Smooth muscle cell (in vitro differentiated cells): ENCODE results near the gene FNBP1. TPM values are rescaled to one million over a fixed set of nuclear protein-coding genes. Genes with fewer than 3 reads are reported as not detected.
A peak's percentile ranks its signal among the peaks of the same experiment; 100 is the strongest.

Experiments used
- DNase-seq: peaks from one replicate; lab custom pipeline; 2025; ENCODE audit not compliant: unreplicated experiment; lab: John Stamatoyannopoulos, UW
- H2AFZ ChIP-seq: fragments of 200-600 bp; sonication (generic); 2 replicates; pipeline ENCODE4 v1.6.0; 2016; ENCODE audit warnings: antibody characterized with exemption, low read depth, mild to moderate bottlenecking
- H3F3A ChIP-seq: fragments of 200-600 bp; sonication (generic); 2 replicates; pipeline ENCODE4 v1.6.0; 2017; ENCODE audit warnings: antibody characterized with exemption, low read depth
- H3K27ac ChIP-seq: fragments of 200-600 bp; sonication (generic); 2 replicates; pipeline ENCODE4 v1.5.1; 2016; ENCODE audit warnings: low read depth, mild to moderate bottlenecking
- H3K27me3 ChIP-seq: fragments of 200-600 bp; sonication (generic); 2 replicates; pipeline ENCODE4 v1.6.1; 2016; ENCODE audit warnings: low read depth, mild to moderate bottlenecking
- H3K36me3 ChIP-seq: fragments of 200-600 bp; sonication (generic); 2 replicates; pipeline ENCODE4 v1.5.1; 2016; ENCODE audit warnings: low read depth
- H3K4me1 ChIP-seq: fragments of 200-600 bp; sonication (generic); 2 replicates; pipeline ENCODE4 v1.5.1; 2016; ENCODE audit warnings: low read depth
- H3K4me2 ChIP-seq: fragments of 200-600 bp; sonication (generic); 2 replicates; pipeline ENCODE4 v1.6.0; 2016; ENCODE audit warnings: mild to moderate bottlenecking
- H3K4me3 ChIP-seq: fragments of 200-600 bp; sonication (generic); 2 replicates; pipeline ENCODE4 v1.5.1; 2016; ENCODE audit warnings: mild to moderate bottlenecking
- H3K79me2 ChIP-seq: fragments of 200-600 bp; sonication (generic); 2 replicates; pipeline ENCODE4 v1.6.0; 2016; ENCODE audit warnings: low read depth, mild to moderate bottlenecking
- H3K9ac ChIP-seq: fragments of 200-600 bp; sonication (generic); 2 replicates; pipeline ENCODE4 v1.6.0; 2016; ENCODE audit warnings: low read depth
- H3K9me3 ChIP-seq: fragments of 200-600 bp; sonication (generic); replicated peaks from 2 replicates; pipeline ENCODE4 v1.5.1; 2016; ENCODE audit warnings: low read depth
- H4K20me1 ChIP-seq: fragments of 200-600 bp; sonication (generic); 2 replicates; pipeline ENCODE4 v1.6.0; 2016; ENCODE audit warnings: low read depth
- WGBS: methylation state at CpG from one replicate; pipeline ENCODE4 v1.1.7; 2016; ENCODE audit warnings: low lambda C conversion rate; 5-methylcytosine and 5-hydroxymethylcytosine counted together
- polyA plus RNA-seq: library from polyadenylated mRNA; unstranded; fragments of >200 nt; fragmentation: Nextera tagmentation; extraction: Ambion mirVana; gene quantifications from 2 replicates; pipeline ENCODE4 v1.2.1, GENCODE V29; 2016
- total RNA-seq: library from RNA; depleted of rRNA; stranded (reverse); fragments of >200 nt; gene quantifications from 2 replicates; pipeline ENCODE4 v1.2.3, GENCODE V29; 2014
- TF ChIP-seq, protein P1 (sequence below): fragments of 200-600 bp; sonication (generic); IDR thresholded peaks from 2 replicates; pipeline ENCODE4 v1.5.1; 2017; ENCODE audit warnings: borderline replicate concordance, mild to moderate bottlenecking, antibody characterized with exemption; ENCODE audit not compliant: insufficient read depth, poor library complexity, severe bottlenecking

Gene FNBP1
- total and polyA plus RNA-seq, 2 experiments from 2014 or later: 17.1 to 17.2 TPM

DNA sequence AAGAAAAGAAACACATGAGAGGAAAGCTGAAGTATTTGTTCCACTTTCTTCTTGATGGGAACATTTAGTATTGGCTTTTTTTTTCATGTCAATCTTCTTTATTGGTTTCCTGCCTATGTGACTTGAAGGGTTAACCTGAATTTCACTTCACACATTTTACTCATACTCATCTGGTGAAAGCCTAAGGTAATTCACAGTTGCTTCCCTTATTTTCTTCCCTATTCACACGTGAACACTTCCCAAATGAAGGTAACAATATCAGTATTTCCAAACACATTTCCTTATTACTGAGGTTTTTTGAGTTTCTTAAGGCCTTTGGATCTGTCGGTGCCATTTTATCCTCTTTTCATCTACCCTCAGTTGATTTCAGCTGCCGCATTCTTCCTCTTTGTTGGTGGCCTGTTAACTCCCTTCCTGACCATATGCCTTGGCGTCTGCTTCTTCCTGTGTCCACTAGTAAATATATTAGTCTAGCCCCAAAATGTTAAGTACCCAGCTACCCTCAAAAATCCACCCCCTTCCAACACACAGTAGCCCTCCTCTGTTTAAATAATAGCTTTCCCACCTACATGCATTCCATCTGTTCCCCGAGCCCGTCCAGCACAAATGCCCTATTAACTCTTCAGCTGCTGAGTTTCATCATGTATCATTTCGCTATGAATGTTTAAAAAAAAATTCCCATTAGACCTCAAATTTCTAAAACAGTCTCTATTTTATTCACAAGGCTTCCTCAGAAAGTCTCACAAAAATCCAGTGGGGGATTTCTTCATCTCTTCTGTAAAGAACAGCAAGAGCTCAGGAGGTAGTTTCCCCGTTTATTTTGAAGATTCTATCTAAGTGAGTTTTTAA, 110.5 kb downstream of the FNBP1 start:
- Histone ChIP-seq H2AFZ (peak overlapping the region; percentile 13), H3K36me3 (no peaks in the 10 kb centered on the region), H3K9ac (no peak overlapping the region), H3K4me2 (peak overlapping the region; percentile 72), H3K79me2 (no peaks in the 10 kb centered on the region), H3K9me3 (no peaks in the 10 kb centered on the region), H3K4me3 (no peak overlapping the region), H3F3A (peaks cover 10% of the 10 kb centered on the region), H4K20me1 (no peaks in the 10 kb centered on the region), H3K27ac (peak overlapping the region; percentile 72), H3K4me1 (peaks cover 25% of the 10 kb centered on the region), H3K27me3 (no peaks in the 10 kb centered on the region)
- 34% methylated on average over 8 of the region's 8 CpGs for WGBS
- DNase-seq: no peak
- TF ChIP-seq, protein P1, sequence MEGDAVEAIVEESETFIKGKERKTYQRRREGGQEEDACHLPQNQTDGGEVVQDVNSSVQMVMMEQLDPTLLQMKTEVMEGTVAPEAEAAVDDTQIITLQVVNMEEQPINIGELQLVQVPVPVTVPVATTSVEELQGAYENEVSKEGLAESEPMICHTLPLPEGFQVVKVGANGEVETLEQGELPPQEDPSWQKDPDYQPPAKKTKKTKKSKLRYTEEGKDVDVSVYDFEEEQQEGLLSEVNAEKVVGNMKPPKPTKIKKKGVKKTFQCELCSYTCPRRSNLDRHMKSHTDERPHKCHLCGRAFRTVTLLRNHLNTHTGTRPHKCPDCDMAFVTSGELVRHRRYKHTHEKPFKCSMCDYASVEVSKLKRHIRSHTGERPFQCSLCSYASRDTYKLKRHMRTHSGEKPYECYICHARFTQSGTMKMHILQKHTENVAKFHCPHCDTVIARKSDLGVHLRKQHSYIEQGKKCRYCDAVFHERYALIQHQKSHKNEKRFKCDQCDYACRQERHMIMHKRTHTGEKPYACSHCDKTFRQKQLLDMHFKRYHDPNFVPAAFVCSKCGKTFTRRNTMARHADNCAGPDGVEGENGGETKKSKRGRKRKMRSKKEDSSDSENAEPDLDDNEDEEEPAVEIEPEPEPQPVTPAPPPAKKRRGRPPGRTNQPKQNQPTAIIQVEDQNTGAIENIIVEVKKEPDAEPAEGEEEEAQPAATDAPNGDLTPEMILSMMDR: no peak

DNA sequence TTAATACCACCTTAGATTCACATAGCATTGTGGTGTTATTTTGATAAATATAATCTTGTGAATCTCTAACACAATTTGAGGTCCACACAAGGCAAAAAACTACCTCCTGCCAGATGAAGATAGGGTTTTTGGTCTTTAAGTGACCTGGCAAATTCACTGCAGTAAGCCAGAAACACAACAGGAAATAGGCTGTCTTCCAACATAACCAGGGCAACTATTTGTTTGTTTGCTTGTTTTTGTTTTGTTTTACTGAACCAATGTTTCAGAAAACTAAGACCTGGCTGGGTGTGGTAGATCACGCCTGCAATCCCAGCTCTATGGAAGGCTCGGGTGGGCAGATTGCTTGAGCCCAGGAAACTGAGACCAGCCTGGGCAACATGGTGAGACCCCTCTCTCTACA, 112.2 kb downstream of the FNBP1 start:
- H3K4me2 ChIP-seq: no peak overlapping the region
- peaks cover 10% of the 10 kb centered on the region for H3F3A ChIP-seq
- 98% methylated on average over 2 of the region's 2 CpGs for WGBS
- no peaks in the 10 kb centered on the region for H4K20me1 ChIP-seq
- no peaks in the 10 kb centered on the region for H3K79me2 ChIP-seq
- peaks cover 25% of the 10 kb centered on the region for H3K4me1 ChIP-seq
- H3K27ac ChIP-seq: no peak overlapping the region
- peaks cover 7% of the 10 kb centered on the region for H3K36me3 ChIP-seq
- TF ChIP-seq, protein P1: no peak
- no peak for DNase-seq
- no peak overlapping the region for H3K9ac ChIP-seq
- H3K4me3 ChIP-seq: no peak overlapping the region
- H2AFZ ChIP-seq: no peak overlapping the region
- no peaks in the 10 kb centered on the region for H3K27me3 ChIP-seq
- H3K9me3 ChIP-seq: no peaks in the 10 kb centered on the region

DNA sequence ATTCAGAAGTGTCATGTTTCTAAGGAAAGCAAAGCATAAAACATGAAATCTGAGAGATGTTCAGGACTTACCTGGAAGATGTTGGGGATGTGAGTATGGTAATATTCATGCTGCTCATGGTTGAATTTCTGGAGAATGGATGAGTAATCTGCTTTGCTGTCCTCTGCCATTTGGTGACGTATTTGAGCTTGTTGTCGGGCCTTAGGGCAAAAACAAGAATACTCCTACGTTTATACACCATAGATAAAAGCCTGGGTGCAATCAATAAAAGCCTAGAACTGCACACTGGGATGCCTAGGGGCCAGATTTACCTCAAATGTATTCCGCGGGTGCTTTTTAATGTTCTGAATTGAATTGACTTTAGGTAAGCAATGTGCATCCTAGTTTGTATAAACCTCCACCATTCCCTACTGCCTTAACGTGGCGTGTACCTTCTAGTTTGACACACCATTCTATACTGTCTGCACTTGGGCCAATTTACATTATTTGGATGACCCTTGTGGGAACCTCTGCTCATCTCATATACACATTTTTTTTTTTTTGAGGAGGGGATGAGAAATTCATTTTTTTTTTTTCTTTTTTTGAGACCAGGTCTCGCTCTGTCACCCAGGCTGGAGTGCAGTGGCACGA, 113.4 kb downstream of the FNBP1 start:
- H3K4me3 ChIP-seq: no peak overlapping the region
- TF ChIP-seq, protein P1: no peak
- no peak overlapping the region for H3K27ac ChIP-seq
- no peaks in the 10 kb centered on the region for H3K27me3 ChIP-seq
- peaks cover 25% of the 10 kb centered on the region for H3K4me1 ChIP-seq
- no peak overlapping the region for H2AFZ ChIP-seq
- no peaks in the 10 kb centered on the region for H3K79me2 ChIP-seq
- 96% methylated on average over 9 of the region's 9 CpGs for WGBS
- no peaks in the 10 kb centered on the region for H3K9me3 ChIP-seq
- H4K20me1 ChIP-seq: no peaks in the 10 kb centered on the region
- H3K36me3 ChIP-seq: peaks cover 7% of the 10 kb centered on the region
- DNase-seq: no peak
- no peak overlapping the region for H3K4me2 ChIP-seq
- peaks cover 8% of the 10 kb centered on the region for H3F3A ChIP-seq
- no peak overlapping the region for H3K9ac ChIP-seq
